ENCODE data around the gene MARCHF10. TPM values are rescaled to one million over a fixed set of nuclear protein-coding genes. Genes with fewer than 3 reads are reported as not detected.

MARCHF10 gene
- total RNA-seq, 1 experiment from 2014 or later, result not detected

GRCh38 chr17:62717589-62717855 lies 90.6 kb downstream of the MARCHF10 start:
- POLR2A ChIA-PET (ENCODE audit: low non-redundant PET), result no interaction called here
- BruUV-seq (replicated peaks), result no TSS peak

GRCh38 chr17:62716834-62717588 lies 91.1 kb downstream of the MARCHF10 start:
- CTCF ChIA-PET, result interaction anchor here (0.7 kb wide), 1 partner anchor 10 kb away, joined by 3 read pairs; no protein-coding TSS in a partner anchor

More at GRCh38 chr17:62717589-62717855, 90.6 kb downstream of the MARCHF10 start:
- no peaks in the 10 kb centered on the region for H3K36me3 ChIP-seq (ENCODE audit: insufficient read depth, low read length, poor library complexity, severe bottlenecking)
- peaks cover 5% of the 10 kb centered on the region for H3K27me3 ChIP-seq (replicated peaks; ENCODE audit: insufficient read depth, low read depth, low read length, poor library complexity)
- intact Hi-C loops (cut with micrococcal nuclease; ENCODE audit: unreplicated experiment), result no loop called here
- no peak for TF ChIP-seq CTCF (conservative IDR thresholded peaks at IDR 0.05; ENCODE audit: low read depth, low read length)
- TF ChIP-seq EZH2 (IDR thresholded peaks at IDR 0.05; ENCODE audit: borderline replicate concordance, low read depth, low read length, poor library complexity, severe bottlenecking), result no peak
- CTCF ChIA-PET, result no interaction called here
- DNase-seq (ENCODE audit: low spot score), result no peak
- H3K4me3 ChIP-seq (ENCODE audit: low read depth, low read length, poor library complexity, severe bottlenecking), result no peak overlapping the region
- no peak overlapping the region for H3K27ac ChIP-seq (ENCODE audit: low read depth, low read length, poor library complexity, severe bottlenecking)
- H3K9me3 ChIP-seq (ENCODE audit: low read depth, low read length, poor library complexity, severe bottlenecking), result no peaks in the 10 kb centered on the region
- no peaks in the 10 kb centered on the region for H3K4me1 ChIP-seq (ENCODE audit: insufficient read depth, low read length, poor library complexity, severe bottlenecking)

GRCh38 chr17:62715882-62716390 lies 92.2 kb downstream of the MARCHF10 start:
- POLR2A ChIA-PET (ENCODE audit: low non-redundant PET), result no interaction called here
- intact Hi-C loops (cut with micrococcal nuclease; ENCODE audit: unreplicated experiment), result no loop called here
- no peaks in the 10 kb centered on the region for H3K27me3 ChIP-seq (replicated peaks; ENCODE audit: insufficient read depth, low read depth, low read length, poor library complexity)
- TF ChIP-seq CTCF (conservative IDR thresholded peaks at IDR 0.05; ENCODE audit: low read depth, low read length), result no peak
- TF ChIP-seq EZH2 (IDR thresholded peaks at IDR 0.05; ENCODE audit: borderline replicate concordance, low read depth, low read length, poor library complexity, severe bottlenecking), result no peak
- H3K36me3 ChIP-seq (ENCODE audit: insufficient read depth, low read length, poor library complexity, severe bottlenecking), result no peaks in the 10 kb centered on the region
- no peak for DNase-seq (ENCODE audit: low spot score)
- H3K4me1 ChIP-seq (ENCODE audit: insufficient read depth, low read length, poor library complexity, severe bottlenecking), result no peaks in the 10 kb centered on the region
- CTCF ChIA-PET, result no interaction called here
- H3K9me3 ChIP-seq (ENCODE audit: low read depth, low read length, poor library complexity, severe bottlenecking), result no peaks in the 10 kb centered on the region
- BruUV-seq (replicated peaks), result no TSS peak
- H3K27ac ChIP-seq (ENCODE audit: low read depth, low read length, poor library complexity, severe bottlenecking), result no peak overlapping the region
- H3K4me3 ChIP-seq (ENCODE audit: low read depth, low read length, poor library complexity, severe bottlenecking), result no peak overlapping the region

More at GRCh38 chr17:62716834-62717588, 91.1 kb downstream of the MARCHF10 start:
- no peaks in the 10 kb centered on the region for H3K4me1 ChIP-seq (ENCODE audit: insufficient read depth, low read length, poor library complexity, severe bottlenecking)
- H3K9me3 ChIP-seq (ENCODE audit: low read depth, low read length, poor library complexity, severe bottlenecking), result no peaks in the 10 kb centered on the region
- BruUV-seq (replicated peaks), result no TSS peak
- H3K4me3 ChIP-seq (ENCODE audit: low read depth, low read length, poor library complexity, severe bottlenecking), result no peak overlapping the region
- no peak overlapping the region for H3K27ac ChIP-seq (ENCODE audit: low read depth, low read length, poor library complexity, severe bottlenecking)
- TF ChIP-seq EZH2 (IDR thresholded peaks at IDR 0.05; ENCODE audit: borderline replicate concordance, low read depth, low read length, poor library complexity, severe bottlenecking) (no peak), CTCF (conservative IDR thresholded peaks at IDR 0.05; ENCODE audit: low read depth, low read length) (no peak)
- no peaks in the 10 kb centered on the region for H3K36me3 ChIP-seq (ENCODE audit: insufficient read depth, low read length, poor library complexity, severe bottlenecking)
- DNase-seq (ENCODE audit: low spot score), result no peak
- H3K27me3 ChIP-seq (replicated peaks; ENCODE audit: insufficient read depth, low read depth, low read length, poor library complexity), result peaks cover 5% of the 10 kb centered on the region
- intact Hi-C loops (cut with micrococcal nuclease; ENCODE audit: unreplicated experiment), result no loop called here
- POLR2A ChIA-PET (ENCODE audit: low non-redundant PET), result no interaction called here
